A549 treated with GW870086 at 1 μM for 4 hours (cell line): ENCODE results near the gene DYNC1I1. TPM values are rescaled to one million over a fixed set of nuclear protein-coding genes. Genes with fewer than 3 reads are reported as not detected.

Experiments
- total RNA-seq: library from RNA; stranded (reverse); fragments of 200-300 nt; extraction: Qiagen RNA extraction; gene quantifications from 5 replicates; pipeline ENCODE4 v1.2.3, GENCODE V29; 2022; ENCODE audit warnings: low read depth

DYNC1I1 gene
- total RNA-seq: 0.19 to 0.41 TPM (median 0.23 TPM) in 4 of 5 replicates, not detected in the other

GRCh38 chr7:95772298-95772770, at the start of gene DYNC1I1:
DYNC1I1 (plus strand) TSS chr7:95772554; CDS start chr7:95804730, 32,176 bp downstream.

Other genes starting within 250 kb of the DYNC1I1 start
- gene PDK4, start 176.0 kb upstream of the DYNC1I1 start, total RNA-seq: 6.8 to 10.4 TPM (median 10.3 TPM) in 5 replicates